Activated B cell treated with CpG ODN at 0.5 μM for 24 hours (primary cell): Measurements from ENCODE around the gene NLGN2. TPM values are rescaled to one million over a fixed set of nuclear protein-coding genes. Genes with fewer than 3 reads are reported as not detected.

ENCODE experiments used
- ATAC-seq: fragments of 200-7000 bp; cut with Tn5 transposase; one replicate; pipeline ENCODE4 v1.10.0; 2021; ENCODE audit warnings: low read depth, mild to moderate bottlenecking, moderate library complexity
- CTCF ChIA-PET: fragments of 350-600 bp; sonication (Branson Sonifier 250); formaldehyde crosslinking; loops from one replicate; lab custom pipeline; 2021; ENCODE audit warnings: antibody characterized with exemption; lab: Charles Lee
- POLR2A ChIA-PET: fragments of 350-600 bp; sonication (Branson Sonifier 250); formaldehyde crosslinking; loops from one replicate; lab custom pipeline; 2021; ENCODE audit warnings: antibody characterized with exemption; lab: Charles Lee
- DNase-seq: peaks from one replicate; pipeline ENCODE4 v3.0.0; 2022
- H3K27ac Mint-ChIP-seq: one replicate; pipeline ENCODE4 v1.8.0; 2020; ENCODE audit warnings: mixed read lengths
- H3K27me3 Mint-ChIP-seq: one replicate; pipeline ENCODE4 v1.8.0; 2021; ENCODE audit warnings: mixed read lengths
- H3K36me3 Mint-ChIP-seq: one replicate; pipeline ENCODE4 v1.8.0; 2021; ENCODE audit warnings: low read depth, mixed read lengths
- H3K4me1 Mint-ChIP-seq: one replicate; pipeline ENCODE4 v1.8.0; 2021; ENCODE audit warnings: mixed read lengths
- H3K4me3 Mint-ChIP-seq: one replicate; pipeline ENCODE4 v1.8.0; 2020; ENCODE audit warnings: mild to moderate bottlenecking, mixed read lengths
- H3K9me3 Mint-ChIP-seq: one replicate; pipeline ENCODE4 v1.8.0; 2020; ENCODE audit warnings: mixed read lengths
- CTCF ChIP-seq: fragments of 200-600 bp; IDR thresholded peaks from one replicate; pipeline ENCODE4 v1.8.0; 2022; ENCODE audit warnings: antibody characterized with exemption, mild to moderate bottlenecking
- intact Hi-C: fragments of 100-400 bp; cut with micrococcal nuclease; formaldehyde crosslinking; loops from one replicate; pipeline ENCODE4 v1.15.1; 2024
- total RNA-seq: library from RNA; stranded (reverse); gene quantifications from 2 replicates; pipeline ENCODE4 v1.2.3, GENCODE V29; 2022

NLGN2 gene
- total RNA-seq, 1 donor from 2014 or later, result 1.1 TPM

- POLR2A ChIA-PET, result interaction anchor here (0.7 to 3.9 kb wide), 9 partner anchors 9 to 249 kb away, joined by 3 to 45 read pairs (median 6); partner anchors contain the start of genes MPDU1, NEURL4, POLR2A and SLC35G6
- H3K36me3 Mint-ChIP-seq, result peaks cover 4% of the 10 kb centered on the region
- H3K4me3 Mint-ChIP-seq, result peak overlapping the region; percentile 58
- H3K4me1 Mint-ChIP-seq, result peaks cover 52% of the 10 kb centered on the region
- intact Hi-C loops, result loop anchor here (1.0 to 5.0 kb wide), 3 partner anchors 82 to 391 kb away; no protein-coding TSS in a partner anchor
- no peak overlapping the region for H3K27ac Mint-ChIP-seq
- H3K27me3 Mint-ChIP-seq, result peaks cover 31% of the 10 kb centered on the region
- DNase-seq, result peak; percentile 64
- ATAC-seq, result no peak
- no peak for TF ChIP-seq CTCF
- H3K9me3 Mint-ChIP-seq, result no peaks in the 10 kb centered on the region
- CTCF ChIA-PET, result interaction anchor here (1.2 to 2.7 kb wide), 3 partner anchors 42 to 56 kb away, joined by 3 to 10 read pairs (median 7); partner anchors contain the start of gene ZBTB4
Observed at GRCh38 chr17:7437950-7438614, 30.4 kb downstream of the NLGN2 start.

GRCh38 chr17:7438656-7439460 is 31.2 kb downstream of the NLGN2 start:
- POLR2A ChIA-PET, result interaction anchor here (0.7 to 3.9 kb wide), 9 partner anchors 16 to 145 kb away, joined by 3 to 42 read pairs (median 6); partner anchors contain the start of genes MPDU1, NEURL4, POLR2A and SLC35G6
- peak overlapping the region; percentile 58 for H3K4me3 Mint-ChIP-seq
- no peak overlapping the region for H3K27ac Mint-ChIP-seq
- H3K27me3 Mint-ChIP-seq, result peaks cover 39% of the 10 kb centered on the region
- H3K9me3 Mint-ChIP-seq, result no peaks in the 10 kb centered on the region
- no peak for DNase-seq
- H3K36me3 Mint-ChIP-seq, result peaks cover 4% of the 10 kb centered on the region
- TF ChIP-seq CTCF, result no peak
- intact Hi-C loops, result loop anchor here (5.0 kb wide), 2 partner anchors 227 to 392 kb away; no protein-coding TSS in a partner anchor
- CTCF ChIA-PET, result interaction anchor here (1.1 kb wide), 1 partner anchor 83 kb away, joined by 3 read pairs; no protein-coding TSS in a partner anchor
- ATAC-seq, result no peak
- peaks cover 52% of the 10 kb centered on the region for H3K4me1 Mint-ChIP-seq

DNA sequence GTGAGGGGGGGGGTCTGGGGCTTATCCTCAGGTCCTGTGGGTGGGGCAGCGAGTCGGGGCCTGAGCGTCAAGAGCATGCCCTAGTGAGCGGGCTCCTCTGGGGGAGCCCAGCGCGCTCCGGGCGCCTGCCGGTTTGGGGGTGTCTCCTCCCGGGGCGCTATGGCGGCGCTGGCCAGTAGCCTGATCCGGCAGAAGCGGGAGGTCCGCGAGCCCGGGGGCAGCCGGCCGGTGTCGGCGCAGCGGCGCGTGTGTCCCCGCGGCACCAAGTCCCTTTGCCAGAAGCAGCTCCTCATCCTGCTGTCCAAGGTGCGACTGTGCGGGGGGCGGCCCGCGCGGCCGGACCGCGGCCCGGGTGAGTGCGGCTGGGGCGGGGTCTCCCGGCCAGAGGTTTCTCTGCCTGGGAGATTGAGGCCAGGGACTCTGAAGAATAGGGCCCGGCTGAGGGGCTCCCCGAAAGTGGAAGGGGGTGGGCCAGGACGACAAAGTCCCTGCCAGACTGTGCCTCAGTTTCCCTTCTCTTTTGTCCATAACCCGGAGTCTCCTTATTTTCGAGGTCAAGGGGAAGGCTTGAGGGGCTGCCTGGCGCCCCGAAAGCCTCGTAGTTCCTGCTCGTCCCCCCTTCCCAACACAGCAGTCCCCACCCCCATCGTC is 31.9 kb downstream of the NLGN2 start, which contains the start of gene FGF11:
FGF11 (plus strand) TSS at position 51 of the 651 bp plus-strand sequence; CDS start at position 160, 109 bp downstream.
- Mint-ChIP-seq H3K36me3 (peaks cover 4% of the 10 kb centered on the region), H3K4me3 (peak within 1 kb of the TSS; percentile 75), H3K27me3 (peaks cover 44% of the 10 kb centered on the region), H3K27ac (no peak within 1 kb of the TSS), H3K9me3 (no peaks in the 10 kb centered on the region), H3K4me1 (peaks cover 56% of the 10 kb centered on the region)
- DNase-seq (peak; percentile 28), ATAC-seq (no peak)
- intact Hi-C loops, result loop anchor here (5.0 kb wide), 2 partner anchors 227 to 392 kb away; no protein-coding TSS in a partner anchor
- CTCF ChIA-PET, result interaction anchor here (1.1 kb wide), 1 partner anchor 84 kb away, joined by 3 read pairs; no protein-coding TSS in a partner anchor
- POLR2A ChIA-PET, result interaction anchor here (0.7 to 3.3 kb wide), 7 partner anchors 35 to 124 kb away, joined by 3 to 30 read pairs (median 4); partner anchors contain the start of genes POLR2A, TMEM256 and TMEM95
- no peak for TF ChIP-seq CTCF

DNA sequence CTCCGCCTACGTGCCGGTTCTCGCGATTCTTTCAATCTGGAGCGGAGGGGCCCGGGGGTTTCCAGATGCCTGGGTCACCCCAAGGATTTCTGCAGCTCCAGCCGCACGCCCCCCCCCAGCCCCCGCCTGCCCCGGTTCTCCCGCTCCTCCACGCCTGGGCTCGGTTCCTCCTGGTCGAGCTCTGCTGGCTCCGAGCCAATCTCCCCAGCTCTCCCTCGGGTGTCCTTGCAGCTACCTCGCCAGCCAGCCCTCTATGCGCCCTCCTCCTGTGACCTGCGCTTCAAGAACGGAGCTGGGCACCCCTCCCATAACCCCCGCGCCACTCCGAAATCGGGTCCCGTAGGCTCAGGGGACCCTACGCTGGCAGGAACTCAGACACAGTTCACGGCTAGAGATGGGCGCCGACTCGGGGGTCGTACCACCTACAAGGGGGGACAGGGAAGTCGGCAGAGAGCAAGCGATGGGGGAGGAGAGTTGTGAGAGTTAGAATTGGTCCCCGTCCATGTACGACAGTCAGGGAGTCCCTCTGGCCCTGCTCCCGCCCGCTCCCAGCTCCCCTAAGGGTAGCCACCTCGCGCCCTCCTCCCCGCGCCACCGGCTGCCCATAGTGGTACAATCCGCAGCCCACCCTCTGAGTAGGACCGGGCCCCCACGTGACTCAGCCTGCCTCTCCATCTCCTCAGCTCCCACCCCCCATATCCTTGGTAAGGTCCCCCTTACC is 32.6 kb downstream of the NLGN2 start:
- peaks cover 47% of the 10 kb centered on the region for H3K27me3 Mint-ChIP-seq
- POLR2A ChIA-PET, result interaction anchor here (0.6 to 3.3 kb wide), 12 partner anchors 35 to 395 kb away, joined by 3 to 30 read pairs (median 4); partner anchors contain the start of genes POLR2A, TMEM256 and TMEM95
- peaks cover 58% of the 10 kb centered on the region for H3K4me1 Mint-ChIP-seq
- peak; percentile 35 for DNase-seq
- intact Hi-C loops, result no loop called here
- no peaks in the 10 kb centered on the region for H3K9me3 Mint-ChIP-seq
- CTCF ChIA-PET, result interaction anchor here (1.1 kb wide), 1 partner anchor 84 kb away, joined by 3 read pairs; no protein-coding TSS in a partner anchor
- no peak overlapping the region for H3K27ac Mint-ChIP-seq
- H3K4me3 Mint-ChIP-seq, result peak overlapping the region; percentile 75
- H3K36me3 Mint-ChIP-seq, result peaks cover 4% of the 10 kb centered on the region
- ATAC-seq, result no peak
- TF ChIP-seq CTCF, result no peak
